PC-9 (cell line): ENCODE results near the gene BCAS3.

Source experiments
- EZH2 ChIP-seq: fragments of 200-600 bp; sonication (generic); IDR thresholded peaks from 2 replicates; pipeline ENCODE4 v1.8.0; 2017; ENCODE audit warnings: antibody characterized with exemption, low read depth
- TF ChIP-seq, protein P1 (sequence below): fragments of 200-600 bp; sonication (generic); conservative IDR thresholded peaks from 2 replicates; pipeline ENCODE4 v1.6.1; 2017; ENCODE audit warnings: mixed run types, antibody characterized with exemption, mild to moderate bottlenecking, moderate library complexity

DNA sequence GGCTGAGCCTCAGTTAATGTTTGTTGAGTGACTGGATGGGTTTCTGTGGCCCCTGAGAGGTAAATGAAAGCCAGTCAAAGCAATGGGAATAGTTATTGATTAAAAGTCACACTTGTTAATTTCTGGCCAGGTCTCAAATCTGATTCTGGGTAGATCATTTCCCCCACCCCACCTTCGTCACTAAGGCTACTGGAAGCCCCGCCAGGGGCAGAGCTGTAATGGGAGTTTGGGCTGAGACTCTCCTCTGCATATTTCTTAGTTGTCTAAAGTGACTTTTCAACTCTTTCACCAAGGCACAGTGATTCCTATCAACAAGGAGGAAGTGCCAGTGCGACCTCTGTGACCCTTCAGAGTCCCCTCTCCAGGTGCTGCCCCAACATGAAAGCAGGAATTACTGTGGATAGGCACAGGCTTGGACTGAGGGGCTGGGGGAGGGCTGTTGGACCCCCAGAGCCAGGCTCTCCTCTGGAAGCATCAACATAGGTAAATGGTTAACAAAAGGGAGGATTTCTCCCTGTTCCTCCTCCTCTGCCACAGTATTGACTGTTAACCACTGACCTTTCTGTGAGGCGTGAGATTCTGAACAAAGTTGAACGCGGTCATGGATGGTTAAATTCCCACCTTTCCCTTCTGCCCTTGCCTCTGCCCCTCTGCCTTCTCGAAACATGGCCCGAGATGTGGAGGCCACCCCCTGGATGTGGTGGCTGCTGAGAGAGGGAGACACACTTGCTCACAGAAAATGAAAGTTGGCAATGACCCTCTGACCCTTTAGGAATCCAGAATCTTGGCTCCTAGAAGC is 701.2 kb downstream of the BCAS3 start:
- TF ChIP-seq, protein P1, sequence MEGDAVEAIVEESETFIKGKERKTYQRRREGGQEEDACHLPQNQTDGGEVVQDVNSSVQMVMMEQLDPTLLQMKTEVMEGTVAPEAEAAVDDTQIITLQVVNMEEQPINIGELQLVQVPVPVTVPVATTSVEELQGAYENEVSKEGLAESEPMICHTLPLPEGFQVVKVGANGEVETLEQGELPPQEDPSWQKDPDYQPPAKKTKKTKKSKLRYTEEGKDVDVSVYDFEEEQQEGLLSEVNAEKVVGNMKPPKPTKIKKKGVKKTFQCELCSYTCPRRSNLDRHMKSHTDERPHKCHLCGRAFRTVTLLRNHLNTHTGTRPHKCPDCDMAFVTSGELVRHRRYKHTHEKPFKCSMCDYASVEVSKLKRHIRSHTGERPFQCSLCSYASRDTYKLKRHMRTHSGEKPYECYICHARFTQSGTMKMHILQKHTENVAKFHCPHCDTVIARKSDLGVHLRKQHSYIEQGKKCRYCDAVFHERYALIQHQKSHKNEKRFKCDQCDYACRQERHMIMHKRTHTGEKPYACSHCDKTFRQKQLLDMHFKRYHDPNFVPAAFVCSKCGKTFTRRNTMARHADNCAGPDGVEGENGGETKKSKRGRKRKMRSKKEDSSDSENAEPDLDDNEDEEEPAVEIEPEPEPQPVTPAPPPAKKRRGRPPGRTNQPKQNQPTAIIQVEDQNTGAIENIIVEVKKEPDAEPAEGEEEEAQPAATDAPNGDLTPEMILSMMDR = no peak
- TF ChIP-seq EZH2 = no peak
